HepG2 (cell line): ENCODE data around the gene FLOT2. TPM values are rescaled to one million over a fixed set of nuclear protein-coding genes. Genes with fewer than 3 reads are reported as not detected.
A peak's percentile ranks its signal among the peaks of the same experiment; 100 is the strongest.

Experiments used
- ATAC-seq: fragments of 200-7000 bp; cut with Tn5 transposase; 3 replicates; pipeline ENCODE4 v1.9.1; 2020; ENCODE audit warnings: mild to moderate bottlenecking, moderate library complexity
- BruUV-seq: library from RNA; stranded (reverse); fragments of 400-500 nt; replicated peaks from 2 replicates; lab custom pipeline; 2021; lab: Mats Ljungman, UMichigan
- CTCF ChIA-PET: fragments of 300-600 bp; formaldehyde crosslinking; extraction: SDS; loops from one replicate; lab custom pipeline; 2021; ENCODE audit warnings: low total read pairs, inconsistent platforms, low intra/inter-chr PET ratio; lab: Yijun Ruan, JAX
- POLR2A ChIA-PET: fragments of 350-600 bp; sonication (Branson Sonifier 250); formaldehyde crosslinking; loops from one replicate; lab custom pipeline; 2020; ENCODE audit warnings: antibody characterized with exemption, inconsistent platforms; lab: Yijun Ruan, JAX
- DNase-seq: peaks from one replicate; pipeline ENCODE4 v3.0.0-alpha.2; 2015; ENCODE audit warnings: low spot score
- FAIRE-seq: peaks from 3 replicates; lab custom pipeline; 2011; peaks lifted over from hg19 to GRCh38; lab: Jason Lieb, UNC
- H2AFZ ChIP-seq: one replicate; pipeline ENCODE4 v1.6.1; 2011; ENCODE audit warnings: low read length, inconsistent platforms
- H3K27ac ChIP-seq: fragments of 300-600 bp; 3 replicates; pipeline ENCODE4 v1.8.0; 2011; ENCODE audit warnings: mixed run types, mild to moderate bottlenecking, mixed read lengths, low read length, inconsistent platforms; ENCODE audit not compliant: insufficient read depth; ENCODE audit errors: extremely low read length
- H3K27me3 ChIP-seq, 2 experiments: fragments of 200-600 bp in 1 of 2; 2 replicates in 1 of 2; 3 replicates in 1 of 2; pipeline versions ENCODE4 v1.6.0 to v1.8.0; 2011; ENCODE audit warnings: low read length in 2 of 2, mild to moderate bottlenecking in 2 of 2, moderate library complexity in 2 of 2, inconsistent platforms in 1 of 2; ENCODE audit not compliant: insufficient read depth in 2 of 2, control insufficient read depth in 1 of 2
- H3K36me3 ChIP-seq, 2 experiments: fragments of 200-600 bp in 1 of 2; replicated peaks in 1 of 2; 2 replicates in 1 of 2; 3 replicates in 1 of 2; pipeline versions ENCODE4 v1.5.1 to v1.8.0; 2011; ENCODE audit warnings: low read length in 2 of 2, inconsistent platforms in 1 of 2; ENCODE audit not compliant: insufficient read depth in 2 of 2, control insufficient read depth in 1 of 2
- H3K4me1 ChIP-seq: 2 replicates; pipeline ENCODE4 v1.5.1; 2012; ENCODE audit warnings: low read length, inconsistent platforms; ENCODE audit not compliant: insufficient read depth
- H3K4me2 ChIP-seq: 2 replicates; pipeline ENCODE4 v1.6.0; 2011; ENCODE audit warnings: low read depth, low read length, inconsistent platforms
- H3K4me3 ChIP-seq, 3 experiments: fragments of 200-600 bp in 1 of 3; sonication (generic), shearing (Covaris generic) in 1 of 3; replicated peaks in 1 of 3; 2 replicates each; pipeline ENCODE4 v1.5.1; 2011 to 2016; ENCODE audit warnings: low read length in 3 of 3, inconsistent platforms in 2 of 3, low read depth in 2 of 3, mild to moderate bottlenecking in 2 of 3, control low read depth in 1 of 3, mixed read lengths in 1 of 3; ENCODE audit not compliant: insufficient read depth in 1 of 3
- H3K79me2 ChIP-seq: one replicate; pipeline ENCODE4 v1.6.1; 2011; ENCODE audit warnings: low read length, inconsistent platforms; ENCODE audit not compliant: insufficient read depth
- H3K9ac ChIP-seq: 2 replicates; pipeline ENCODE4 v1.6.0; 2011; ENCODE audit warnings: mild to moderate bottlenecking, low read depth, low read length, inconsistent platforms; ENCODE audit not compliant: insufficient read depth
- H3K9me3 ChIP-seq: 2 replicates; pipeline ENCODE4 v1.5.1; 2012; ENCODE audit warnings: mild to moderate bottlenecking, low read length
- H4K20me1 ChIP-seq: 2 replicates; pipeline ENCODE4 v1.6.0; 2011; ENCODE audit warnings: inconsistent platforms, mild to moderate bottlenecking, low read length, moderate library complexity; ENCODE audit not compliant: insufficient read depth
- EEA1 ChIP-seq: sonication (generic); formaldehyde crosslinking; IDR thresholded peaks from 2 replicates; pipeline ENCODE4 v1.5.1; 2020; ENCODE audit warnings: mild to moderate bottlenecking, missing genetic modification reagents, borderline replicate concordance
- HIVEP1 ChIP-seq: sonication (generic); formaldehyde crosslinking; IDR thresholded peaks from 2 replicates; pipeline ENCODE4 v1.4.0; 2020; ENCODE audit warnings: mild to moderate bottlenecking, missing genetic modification reagents
- ISL2 ChIP-seq: sonication (generic); formaldehyde crosslinking; IDR thresholded peaks from 2 replicates; pipeline ENCODE4 v1.5.0; 2020; ENCODE audit warnings: missing genetic modification reagents
- MAFG ChIP-seq: sonication (generic); formaldehyde crosslinking; IDR thresholded peaks from 2 replicates; pipeline ENCODE4 v1.5.1; 2020; ENCODE audit warnings: mild to moderate bottlenecking, missing genetic modification reagents
- ZBTB1 ChIP-seq: sonication (generic); formaldehyde crosslinking; IDR thresholded peaks from 2 replicates; pipeline ENCODE4 v1.4.0; 2020; ENCODE audit warnings: missing genetic modification reagents, borderline replicate concordance
- ZNF12 ChIP-seq: sonication (generic); formaldehyde crosslinking; IDR thresholded peaks from 2 replicates; pipeline ENCODE4 v1.5.0; 2020; ENCODE audit warnings: missing genetic modification reagents
- ZNF121 ChIP-seq: sonication (generic); formaldehyde crosslinking; IDR thresholded peaks from 2 replicates; pipeline ENCODE4 v1.5.0; 2020; ENCODE audit warnings: mild to moderate bottlenecking, missing genetic modification reagents
- ZNF614 ChIP-seq: IDR thresholded peaks from 2 replicates; pipeline ENCODE4 v1.6.1; 2018; ENCODE audit warnings: missing biosample characterization, missing genetic modification reagents, inconsistent platforms, borderline replicate concordance
- ZNF780A ChIP-seq: sonication (generic); formaldehyde crosslinking; IDR thresholded peaks from 2 replicates; pipeline ENCODE4 v1.8.0; 2022; ENCODE audit warnings: mild to moderate bottlenecking, missing genetic modification reagents, moderate library complexity
- WGBS: methylation state at CpG from one replicate; pipeline ENCODE4 v1.1.6; 2017; ENCODE audit warnings: low lambda C conversion rate; 5-methylcytosine and 5-hydroxymethylcytosine counted together
- in situ Hi-C: cut with HindIII; loops from 2 replicates; pipeline ENCODE4 v1.10.0; 2017; ENCODE audit warnings: low pct_unique_long_range_greater_than_20kb; ENCODE audit not compliant: extremely low pct_ligation_motif_present
- intact Hi-C: fragments of 100-400 bp; cut with micrococcal nuclease; formaldehyde crosslinking; loops from one replicate; pipeline ENCODE4 v1.10.0; 2022; ENCODE audit not compliant: unreplicated experiment
- polyA plus RNA-seq, 8 experiments: library from polyadenylated mRNA; depleted of rRNA in 3 of 8; stranded (reverse) in 7 of 8; unstranded in 1 of 8; fragments of >200 nt; fragmentation: Illumina TruSeq in 4 of 8; extraction: Trizol in 4 of 8; gene quantifications; 2 replicates each; pipeline versions ENCODE4 v1.2.1 to v1.2.3, GENCODE V29; 2011 to 2016; ENCODE audit warnings: low read depth in 4 of 8, missing spikeins in 1 of 8, mixed read lengths in 1 of 8; ENCODE audit not compliant: insufficient read depth in 1 of 8
- total RNA-seq, 5 experiments: library from RNA; depleted of rRNA; stranded (reverse); fragments of >200 nt; fragmentation: Illumina TruSeq; extraction: Trizol; gene quantifications; 2 replicates each; pipeline ENCODE4 v1.2.3, GENCODE V29; 2016; ENCODE audit warnings: low read depth in 1 of 5
- TF ChIP-seq, protein P1 (sequence below): sonication (generic); formaldehyde crosslinking; IDR thresholded peaks from 2 replicates; pipeline ENCODE4 v1.4.0; 2020; ENCODE audit warnings: mild to moderate bottlenecking, missing genetic modification reagents
- TF ChIP-seq, protein P2 (sequence below): IDR thresholded peaks from 2 replicates; pipeline ENCODE4 v1.6.1; 2016; ENCODE audit warnings: control low read depth
- TF ChIP-seq, protein P3 (sequence below): sonication (generic); formaldehyde crosslinking; IDR thresholded peaks from 2 replicates; pipeline ENCODE4 v1.5.1; 2020; ENCODE audit warnings: missing genetic modification reagents, mild to moderate bottlenecking, borderline replicate concordance
- TF ChIP-seq, protein P4 (sequence below): sonication (generic); formaldehyde crosslinking; IDR thresholded peaks from 2 replicates; pipeline ENCODE4 v1.4.0; 2020; ENCODE audit warnings: mild to moderate bottlenecking, missing genetic modification reagents
- TF ChIP-seq, protein P5 (sequence below): sonication (generic); formaldehyde crosslinking; conservative IDR thresholded peaks from 2 replicates; pipeline ENCODE4 v1.8.1; 2023; ENCODE audit warnings: missing genetic modification reagents

Gene FLOT2
- total and polyA plus RNA-seq, 2 of the 13 experiments (the other 11 are each of a cell fraction or from before 2014, with no cell fraction given): 54.3 to 54.5 TPM

DNA sequence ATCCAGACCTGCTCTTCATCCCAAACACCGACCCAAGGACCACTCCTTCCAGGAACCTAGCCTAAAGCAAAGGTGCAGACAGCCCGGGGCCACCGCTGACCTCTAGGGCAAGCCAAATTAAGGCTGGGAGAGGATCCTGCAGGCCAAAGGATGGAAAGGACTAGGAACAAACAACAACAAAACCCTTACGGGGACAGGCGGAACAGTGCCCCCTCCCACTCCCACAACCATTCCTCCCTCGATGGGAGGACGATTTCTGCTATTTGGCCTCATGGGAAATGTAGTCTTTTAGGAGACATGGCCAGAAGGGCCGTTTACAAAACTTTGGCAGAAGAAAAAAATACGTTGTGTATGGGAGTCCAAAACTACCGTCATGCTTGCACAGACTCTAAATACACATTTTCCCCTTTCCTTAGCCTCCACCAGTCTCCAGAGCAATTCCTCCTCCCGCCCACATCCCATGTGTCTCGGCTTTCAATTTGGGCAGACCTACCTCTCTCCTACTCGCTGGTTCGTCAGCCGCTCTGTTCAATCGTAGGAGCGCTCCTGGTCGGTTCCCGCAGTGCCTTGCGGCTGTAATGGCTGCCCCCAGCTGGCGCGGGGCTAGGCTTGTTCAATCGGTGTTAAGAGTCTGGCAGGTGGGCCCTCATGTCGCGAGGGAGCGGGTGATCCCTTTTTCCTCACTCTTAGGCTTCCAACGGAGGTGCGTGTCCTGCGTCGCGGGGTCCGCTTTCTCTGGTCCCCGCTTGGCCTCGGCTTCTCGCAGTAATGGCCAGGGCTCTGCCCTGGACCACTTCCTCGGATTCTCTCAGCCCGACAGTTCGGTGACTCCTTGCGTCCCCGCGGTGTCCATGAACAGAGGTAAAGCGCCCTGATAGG is 42.8 kb downstream of the FLOT2 start, which contains the start of gene ERAL1:
TSS of gene ERAL1 (plus strand) at position 560 of the 879 bp plus-strand sequence. CDS start at position 579, 19 bp downstream.
- POLR2A ChIA-PET: interaction anchor here (0.5 to 1.6 kb wide), 9 partner anchors 11 to 143 kb away, joined by 3 to 8 read pairs (median 4); partner anchors contain the start of genes FAM222B, PROCA1 and TLCD1
- FAIRE-seq: peak; percentile 87
- WGBS: 0% methylated on average over 42 of the region's 42 CpGs
- CTCF ChIA-PET: interaction anchor here (0.7 kb wide), 1 partner anchor 48 kb away, joined by 3 read pairs; the partner anchor contains the start of gene DHRS13
- H2AFZ ChIP-seq: peak within 1 kb of the TSS; percentile 94
- peaks cover 1 to 2% of the 10 kb centered on the region in 2 experiments; a peak in 2 of 5 replicates for H3K27me3 ChIP-seq
- peak within 1 kb of the TSS; percentile 92 to 94 (median 92) for H3K4me3 ChIP-seq
- H3K79me2 ChIP-seq: peaks cover 18% of the 10 kb centered on the region
- BruUV-seq: no TSS peak
- H3K9me3 ChIP-seq: no peaks in the 10 kb centered on the region
- peak within 1 kb of the TSS; percentile 100 for H3K4me2 ChIP-seq
- H3K27ac ChIP-seq: peak within 1 kb of the TSS; percentile 61
- in situ Hi-C loops: no loop called here
- H4K20me1 ChIP-seq: no peaks in the 10 kb centered on the region
- H3K9ac ChIP-seq: peak within 1 kb of the TSS; percentile 83
- H3K4me1 ChIP-seq: peaks cover 27% of the 10 kb centered on the region
- peak; percentile 80 for DNase-seq
- H3K36me3 ChIP-seq: peaks cover 13 to 21% of the 10 kb centered on the region in 2 experiments; a peak in 4 of 5 replicates
- intact Hi-C loops: no loop called here
- peak; percentile 99 for ATAC-seq
- TF ChIP-seq HIVEP1 (CRISPR knock-in tag) (peak; percentile 45; the same call in 1 of the 2 replicates), ZNF121 (CRISPR knock-in tag) (0 out of 2 replicates have a peak, but pooled peaks have one; percentile 15), ISL2 (no peak; the same call in 1 of the 2 replicates), ZNF614 (no peak), MAFG (no peak), EEA1 (CRISPR knock-in tag) (no peak), ZNF780A (CRISPR knock-in tag) (no peak), ZNF12 (no peak), ZBTB1 (CRISPR knock-in tag) (no peak)
- TF ChIP-seq, protein P1, sequence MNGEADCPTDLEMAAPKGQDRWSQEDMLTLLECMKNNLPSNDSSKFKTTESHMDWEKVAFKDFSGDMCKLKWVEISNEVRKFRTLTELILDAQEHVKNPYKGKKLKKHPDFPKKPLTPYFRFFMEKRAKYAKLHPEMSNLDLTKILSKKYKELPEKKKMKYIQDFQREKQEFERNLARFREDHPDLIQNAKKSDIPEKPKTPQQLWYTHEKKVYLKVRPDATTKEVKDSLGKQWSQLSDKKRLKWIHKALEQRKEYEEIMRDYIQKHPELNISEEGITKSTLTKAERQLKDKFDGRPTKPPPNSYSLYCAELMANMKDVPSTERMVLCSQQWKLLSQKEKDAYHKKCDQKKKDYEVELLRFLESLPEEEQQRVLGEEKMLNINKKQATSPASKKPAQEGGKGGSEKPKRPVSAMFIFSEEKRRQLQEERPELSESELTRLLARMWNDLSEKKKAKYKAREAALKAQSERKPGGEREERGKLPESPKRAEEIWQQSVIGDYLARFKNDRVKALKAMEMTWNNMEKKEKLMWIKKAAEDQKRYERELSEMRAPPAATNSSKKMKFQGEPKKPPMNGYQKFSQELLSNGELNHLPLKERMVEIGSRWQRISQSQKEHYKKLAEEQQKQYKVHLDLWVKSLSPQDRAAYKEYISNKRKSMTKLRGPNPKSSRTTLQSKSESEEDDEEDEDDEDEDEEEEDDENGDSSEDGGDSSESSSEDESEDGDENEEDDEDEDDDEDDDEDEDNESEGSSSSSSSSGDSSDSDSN (CRISPR knock-in tag): peak; percentile 57; the same call in 1 of the 2 replicates
- TF ChIP-seq, protein P2, sequence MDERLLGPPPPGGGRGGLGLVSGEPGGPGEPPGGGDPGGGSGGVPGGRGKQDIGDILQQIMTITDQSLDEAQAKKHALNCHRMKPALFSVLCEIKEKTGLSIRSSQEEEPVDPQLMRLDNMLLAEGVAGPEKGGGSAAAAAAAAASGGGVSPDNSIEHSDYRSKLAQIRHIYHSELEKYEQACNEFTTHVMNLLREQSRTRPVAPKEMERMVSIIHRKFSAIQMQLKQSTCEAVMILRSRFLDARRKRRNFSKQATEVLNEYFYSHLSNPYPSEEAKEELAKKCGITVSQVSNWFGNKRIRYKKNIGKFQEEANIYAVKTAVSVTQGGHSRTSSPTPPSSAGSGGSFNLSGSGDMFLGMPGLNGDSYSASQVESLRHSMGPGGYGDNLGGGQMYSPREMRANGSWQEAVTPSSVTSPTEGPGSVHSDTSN (CRISPR knock-in tag): no peak; the same call in 1 of the 2 replicates
- TF ChIP-seq, protein P3, sequence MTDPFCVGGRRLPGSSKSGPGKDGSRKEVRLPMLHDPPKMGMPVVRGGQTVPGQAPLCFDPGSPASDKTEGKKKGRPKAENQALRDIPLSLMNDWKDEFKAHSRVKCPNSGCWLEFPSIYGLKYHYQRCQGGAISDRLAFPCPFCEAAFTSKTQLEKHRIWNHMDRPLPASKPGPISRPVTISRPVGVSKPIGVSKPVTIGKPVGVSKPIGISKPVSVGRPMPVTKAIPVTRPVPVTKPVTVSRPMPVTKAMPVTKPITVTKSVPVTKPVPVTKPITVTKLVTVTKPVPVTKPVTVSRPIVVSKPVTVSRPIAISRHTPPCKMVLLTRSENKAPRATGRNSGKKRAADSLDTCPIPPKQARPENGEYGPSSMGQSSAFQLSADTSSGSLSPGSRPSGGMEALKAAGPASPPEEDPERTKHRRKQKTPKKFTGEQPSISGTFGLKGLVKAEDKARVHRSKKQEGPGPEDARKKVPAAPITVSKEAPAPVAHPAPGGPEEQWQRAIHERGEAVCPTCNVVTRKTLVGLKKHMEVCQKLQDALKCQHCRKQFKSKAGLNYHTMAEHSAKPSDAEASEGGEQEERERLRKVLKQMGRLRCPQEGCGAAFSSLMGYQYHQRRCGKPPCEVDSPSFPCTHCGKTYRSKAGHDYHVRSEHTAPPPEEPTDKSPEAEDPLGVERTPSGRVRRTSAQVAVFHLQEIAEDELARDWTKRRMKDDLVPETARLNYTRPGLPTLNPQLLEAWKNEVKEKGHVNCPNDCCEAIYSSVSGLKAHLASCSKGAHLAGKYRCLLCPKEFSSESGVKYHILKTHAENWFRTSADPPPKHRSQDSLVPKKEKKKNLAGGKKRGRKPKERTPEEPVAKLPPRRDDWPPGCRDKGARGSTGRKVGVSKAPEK (CRISPR knock-in tag): no peak
- TF ChIP-seq, protein P4, sequence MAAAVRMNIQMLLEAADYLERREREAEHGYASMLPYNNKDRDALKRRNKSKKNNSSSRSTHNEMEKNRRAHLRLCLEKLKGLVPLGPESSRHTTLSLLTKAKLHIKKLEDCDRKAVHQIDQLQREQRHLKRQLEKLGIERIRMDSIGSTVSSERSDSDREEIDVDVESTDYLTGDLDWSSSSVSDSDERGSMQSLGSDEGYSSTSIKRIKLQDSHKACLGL (CRISPR knock-in tag): peak; percentile 57
- TF ChIP-seq, protein P5, sequence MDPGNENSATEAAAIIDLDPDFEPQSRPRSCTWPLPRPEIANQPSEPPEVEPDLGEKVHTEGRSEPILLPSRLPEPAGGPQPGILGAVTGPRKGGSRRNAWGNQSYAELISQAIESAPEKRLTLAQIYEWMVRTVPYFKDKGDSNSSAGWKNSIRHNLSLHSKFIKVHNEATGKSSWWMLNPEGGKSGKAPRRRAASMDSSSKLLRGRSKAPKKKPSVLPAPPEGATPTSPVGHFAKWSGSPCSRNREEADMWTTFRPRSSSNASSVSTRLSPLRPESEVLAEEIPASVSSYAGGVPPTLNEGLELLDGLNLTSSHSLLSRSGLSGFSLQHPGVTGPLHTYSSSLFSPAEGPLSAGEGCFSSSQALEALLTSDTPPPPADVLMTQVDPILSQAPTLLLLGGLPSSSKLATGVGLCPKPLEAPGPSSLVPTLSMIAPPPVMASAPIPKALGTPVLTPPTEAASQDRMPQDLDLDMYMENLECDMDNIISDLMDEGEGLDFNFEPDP: 0 out of 2 replicates have a peak, but pooled peaks have one; percentile 69
